Measurements from ENCODE around the gene ATP5F1A. TPM values are rescaled to one million over a fixed set of nuclear protein-coding genes. Genes with fewer than 3 reads are reported as not detected.

The ATP5F1A gene
- total RNA-seq, 1 donor from 2014 or later, result 336 TPM

GRCh38 chr18:46071653-46072375, 26.3 kb downstream of the ATP5F1A start, which contains the start of gene PSTPIP2:
Gene PSTPIP2 (minus strand): TSS chr18:46072260. CDS start chr18:46072188, 72 bp downstream.
- no peak within 1 kb of the TSS for H3K27ac Mint-ChIP-seq
- peak within 1 kb of the TSS; percentile 77 for H3K4me3 Mint-ChIP-seq
- ATAC-seq (ENCODE audit: low read depth) (peak; percentile 67), DNase-seq (peak; percentile 29)
- POLR2A ChIA-PET, result no interaction called here
- intact Hi-C loops (cut with micrococcal nuclease), result loop anchor here (2.0 kb wide), 3 partner anchors 41 to 151 kb away; no protein-coding TSS in a partner anchor
- peaks cover 10% of the 10 kb centered on the region for H3K27me3 Mint-ChIP-seq
- TF ChIP-seq CTCF (IDR thresholded peaks at IDR 0.05), result no peak
- H3K4me1 Mint-ChIP-seq, result peaks cover 17% of the 10 kb centered on the region
- H3K9me3 Mint-ChIP-seq, result peaks cover 2% of the 10 kb centered on the region
- H3K36me3 Mint-ChIP-seq (ENCODE audit: low read depth), result peaks cover 3% of the 10 kb centered on the region
- CTCF ChIA-PET, result interaction anchor here (1.0 kb wide), 1 partner anchor 451 kb away, joined by 3 read pairs; no protein-coding TSS in a partner anchor

GRCh38 chr18:46070815-46071652, 27.1 kb downstream of the ATP5F1A start:
- Mint-ChIP-seq H3K4me3 (peak overlapping the region; percentile 58), H3K9me3 (peaks cover 2% of the 10 kb centered on the region), H3K27ac (no peak overlapping the region), H3K4me1 (peaks cover 17% of the 10 kb centered on the region), H3K27me3 (peaks cover 10% of the 10 kb centered on the region), H3K36me3 (ENCODE audit: low read depth) (peaks cover 2% of the 10 kb centered on the region)
- ChIA-PET POLR2A (no interaction called here), CTCF (interaction anchor here (1.0 kb wide), 1 partner anchor 450 kb away, joined by 3 read pairs; no protein-coding TSS in a partner anchor)
- no peak for ATAC-seq (ENCODE audit: low read depth)
- intact Hi-C loops (cut with micrococcal nuclease), result loop anchor here (2.0 kb wide), 1 partner anchor 40 kb away; no protein-coding TSS in a partner anchor
- DNase-seq, result peak; percentile 24
- TF ChIP-seq CTCF (IDR thresholded peaks at IDR 0.05), result no peak

GRCh38 chr18:46070232-46070631, 27.9 kb downstream of the ATP5F1A start:
- Mint-ChIP-seq H3K36me3 (ENCODE audit: low read depth) (no peaks in the 10 kb centered on the region), H3K9me3 (peaks cover 2% of the 10 kb centered on the region), H3K27me3 (peaks cover 10% of the 10 kb centered on the region), H3K27ac (no peak overlapping the region), H3K4me1 (peaks cover 17% of the 10 kb centered on the region), H3K4me3 (no peak overlapping the region)
- TF ChIP-seq CTCF (IDR thresholded peaks at IDR 0.05), result no peak
- intact Hi-C loops (cut with micrococcal nuclease), result loop anchor here (2.0 kb wide), 1 partner anchor 39 kb away; no protein-coding TSS in a partner anchor
- ChIA-PET POLR2A (no interaction called here), CTCF (no interaction called here)
- DNase-seq (no peak), ATAC-seq (ENCODE audit: low read depth) (no peak)

GRCh38 chr18:46069524-46069923, 28.6 kb downstream of the ATP5F1A start:
- Mint-ChIP-seq H3K36me3 (ENCODE audit: low read depth) (no peaks in the 10 kb centered on the region), H3K9me3 (peaks cover 2% of the 10 kb centered on the region), H3K27me3 (peaks cover 10% of the 10 kb centered on the region), H3K27ac (no peak overlapping the region), H3K4me3 (no peak overlapping the region), H3K4me1 (peaks cover 17% of the 10 kb centered on the region)
- DNase-seq, result no peak
- POLR2A ChIA-PET, result no interaction called here
- ATAC-seq (ENCODE audit: low read depth), result no peak
- CTCF ChIA-PET, result no interaction called here
- no peak for TF ChIP-seq CTCF (IDR thresholded peaks at IDR 0.05)
- intact Hi-C loops (cut with micrococcal nuclease), result no loop called here

GRCh38 chr18:46068763-46069162, 29.3 kb downstream of the ATP5F1A start:
- H3K4me3 Mint-ChIP-seq, result no peak overlapping the region
- POLR2A ChIA-PET, result no interaction called here
- peaks cover 2% of the 10 kb centered on the region for H3K9me3 Mint-ChIP-seq
- DNase-seq (no peak), ATAC-seq (ENCODE audit: low read depth) (no peak)
- no peak overlapping the region for H3K27ac Mint-ChIP-seq
- CTCF ChIA-PET, result no interaction called here
- peaks cover 17% of the 10 kb centered on the region for H3K4me1 Mint-ChIP-seq
- intact Hi-C loops (cut with micrococcal nuclease), result no loop called here
- H3K27me3 Mint-ChIP-seq, result peaks cover 10% of the 10 kb centered on the region
- no peaks in the 10 kb centered on the region for H3K36me3 Mint-ChIP-seq (ENCODE audit: low read depth)
- no peak for TF ChIP-seq CTCF (IDR thresholded peaks at IDR 0.05)

Measured in activated B cell treated with CpG ODN at 0.5 μM for 24 hours (primary cell).